Measurements from ENCODE around the gene ANKRD9. TPM values are rescaled to one million over a fixed set of nuclear protein-coding genes. Genes with fewer than 3 reads are reported as not detected.

ANKRD9 gene
- total and polyA plus RNA-seq, 9 of the 15 experiments (the other 6 are each of a cell fraction or from before 2014, with no cell fraction given), result 0.04 to 32.9 (median 5.3) TPM

GRCh38 chr14:102528431-102529170 lies 19.0 kb upstream of the ANKRD9 start (continued):
- TF ChIP-seq CHD7 (IDR thresholded peaks at IDR 0.05; ENCODE audit: low read depth, low read length) (no peak), MCM3 (IDR thresholded peaks at IDR 0.05) (no peak), FOXP1 (CRISPR knock-in tag; IDR thresholded peaks at IDR 0.05) (no peak), SRSF7 (optimal IDR thresholded peaks at IDR 0.05; ENCODE audit: low read depth, low read length) (no peak)
